ENCODE measurements around the gene AVPI1. TPM values are rescaled to one million over a fixed set of nuclear protein-coding genes. Genes with fewer than 3 reads are reported as not detected.
"Not testable (repeated sequence)": the region's sequence is repeated elsewhere in the genome, so short reads cannot be mapped to it uniquely, and the experiment has no call there.

AVPI1 gene
- total RNA-seq, 2 experiments from 2014 or later: 2.5 to 3.0 TPM

GRCh38 chr10:97714401-97715258 is 27.6 kb upstream of the AVPI1 start:
- POLR2A ChIA-PET: interaction anchor here (1.7 kb wide), 1 partner anchor 22 kb away, joined by 7 read pairs; the partner anchor contains the start of gene ZFYVE27

GRCh38 chr10:97713826-97714400 is 26.9 kb upstream of the AVPI1 start:
- CTCF ChIA-PET: interaction anchor here (0.5 to 8.1 kb wide), 7 partner anchors 11 to 387 kb away, joined by 3 to 98 read pairs (median 4); partner anchors contain the start of gene ZFYVE27
- POLR2A ChIA-PET: interaction anchor here (0.7 to 1.7 kb wide), 3 partner anchors 9 to 156 kb away, joined by 4 to 7 read pairs (median 4); partner anchors contain the start of gene ZFYVE27

More at GRCh38 chr10:97714401-97715258, 27.6 kb upstream of the AVPI1 start:
- CTCF ChIA-PET: interaction anchor here (1.5 to 8.1 kb wide), 3 partner anchors 11 to 18 kb away, joined by 5 to 98 read pairs (median 22); partner anchors contain the start of gene ZFYVE27

GRCh38 chr10:97713339-97713825 is 26.3 kb upstream of the AVPI1 start, which contains the start of gene MARVELD1:
Gene MARVELD1, plus strand, starts transcription at chr10:97713730. Its CDS starts 147 bp downstream, at chr10:97713877.
- ChIA-PET POLR2A (interaction anchor here (0.7 to 1.7 kb wide), 3 partner anchors 9 to 156 kb away, joined by 4 to 7 read pairs (median 4); partner anchors contain the start of gene ZFYVE27), CTCF (interaction anchor here (0.5 to 8.1 kb wide), 7 partner anchors 11 to 386 kb away, joined by 3 to 98 read pairs (median 4); partner anchors contain the start of gene ZFYVE27)

GRCh38 chr10:97711640-97712572 is 24.9 kb upstream of the AVPI1 start:
- ChIA-PET POLR2A (interaction anchor here (0.7 kb wide), 1 partner anchor 25 kb away, joined by 3 read pairs; the partner anchor contains the start of gene AVPI1), CTCF (interaction anchor here (0.6 to 8.1 kb wide), 8 partner anchors 9 to 80 kb away, joined by 3 to 98 read pairs (median 4); partner anchors contain the start of gene ZFYVE27)

GRCh38 chr10:97708976-97709946 is 22.2 kb upstream of the AVPI1 start:
- ChIA-PET POLR2A (interaction anchor here (1.0 kb wide), 1 partner anchor 25 kb away, joined by 4 read pairs; no protein-coding TSS in a partner anchor), CTCF (interaction anchor here (0.8 to 8.1 kb wide), 8 partner anchors 8 to 35 kb away, joined by 3 to 98 read pairs (median 6); partner anchors contain the start of genes AVPI1 and ZFYVE27)

- POLR2A ChIA-PET: no interaction called here
These were observed 21.1 kb upstream of the AVPI1 start for GRCh38 chr10:97708167-97708566.

GRCh38 chr10:97707134-97707861 is 20.3 kb upstream of the AVPI1 start:
- CTCF ChIA-PET: interaction anchor here (1.0 to 8.1 kb wide), 3 partner anchors 18 to 34 kb away, joined by 3 to 98 read pairs (median 3); partner anchors contain the start of gene ZFYVE27

More at GRCh38 chr10:97708167-97708566, 21.1 kb upstream of the AVPI1 start:
- CTCF ChIA-PET: interaction anchor here (1.0 to 8.1 kb wide), 4 partner anchors 19 to 36 kb away, joined by 3 to 98 read pairs (median 3); partner anchors contain the start of gene ZFYVE27

GRCh38 chr10:97705006-97705670 is 18.1 kb upstream of the AVPI1 start:
- POLR2A ChIA-PET: interaction anchor here (1.0 kb wide), 1 partner anchor 8 kb away, joined by 4 read pairs; the partner anchor contains the start of gene MARVELD1
- CTCF ChIA-PET: interaction anchor here (0.7 to 1.6 kb wide), 5 partner anchors 15 to 164 kb away, joined by 3 to 5 read pairs (median 4); no protein-coding TSS in a partner anchor

More at GRCh38 chr10:97707134-97707861, 20.3 kb upstream of the AVPI1 start:
- POLR2A ChIA-PET: no interaction called here

- CTCF ChIA-PET: interaction anchor here (0.7 to 1.6 kb wide), 3 partner anchors 16 to 165 kb away, joined by 3 to 5 read pairs (median 4); no protein-coding TSS in a partner anchor
These were observed 17.3 kb upstream of the AVPI1 start for GRCh38 chr10:97704341-97704740.

GRCh38 chr10:97703398-97704067 is 16.5 kb upstream of the AVPI1 start:
- CTCF ChIA-PET: interaction anchor here (1.6 to 3.1 kb wide), 2 partner anchors 9 to 28 kb away, joined by 4 to 22 read pairs; partner anchors contain the start of gene MARVELD1
- POLR2A ChIA-PET: no interaction called here

More at GRCh38 chr10:97704341-97704740, 17.3 kb upstream of the AVPI1 start:
- POLR2A ChIA-PET: interaction anchor here (1.0 kb wide), 1 partner anchor 9 kb away, joined by 4 read pairs; the partner anchor contains the start of gene MARVELD1

- ChIA-PET POLR2A (no interaction called here), CTCF (interaction anchor here (0.6 to 3.1 kb wide), 20 partner anchors 8 to 168 kb away, joined by 3 to 29 read pairs (median 5); partner anchors contain the start of genes AVPI1, MARVELD1 and ZFYVE27)
These were observed 14.5 kb upstream of the AVPI1 start for GRCh38 chr10:97701438-97702069.

- CTCF ChIA-PET: interaction anchor here (1.0 to 2.7 kb wide), 3 partner anchors 11 to 33 kb away, joined by 3 to 8 read pairs (median 8); partner anchors contain the start of gene AVPI1
- POLR2A ChIA-PET: not testable (repeated sequence)
These were observed 11.1 kb upstream of the AVPI1 start for GRCh38 chr10:97698072-97698655.

- ChIA-PET POLR2A (no interaction called here), CTCF (interaction anchor here (0.8 kb wide), 1 partner anchor 18 kb away, joined by 3 read pairs; no protein-coding TSS in a partner anchor)
These were observed 3.1 kb upstream of the AVPI1 start for GRCh38 chr10:97690133-97690532.

All from activated CD8-positive, alpha-beta memory T cell treated with anti-CD3 and anti-CD28 coated beads for 36 hours (primary cell).